Right lobe of liver (tissue), 4 donors: ENCODE data around the gene PPDPF.
"Not testable (repeated sequence)": the region's sequence is repeated elsewhere in the genome, so short reads cannot be mapped to it uniquely, and the experiment has no call there.

ENCODE experiments used
- CTCF ChIP-seq, 4 donors: fragments of 200-600 bp in 3 of 4; fragments of 450-650 bp in 1 of 4; IDR thresholded peaks; one replicate each; pipeline versions ENCODE4 v1.5.1 to v1.8.0; 2016 to 2022; ENCODE audit warnings: antibody characterized with exemption in 4 of 4, mild to moderate bottlenecking in 2 of 4
- POLR2A ChIP-seq: fragments of 450-650 bp; IDR thresholded peaks from one replicate; pipeline ENCODE4 v1.6.1; 2017; ENCODE audit warnings: antibody characterized with exemption, mild to moderate bottlenecking
- donor health status: DM: no; HTN: no; CAD: no.
- donor health status: DM: no; HTN: no; CAD: no.
- donor health status: DM: no; HTN: yes; CAD: no.

GRCh38 chr20:63559485-63560332, 39.1 kb downstream of the PPDPF start:
- not testable (repeated sequence) for TF ChIP-seq POLR2A; CTCF (IDR thresholded peaks at IDR 0.05)
